CD4-positive, alpha-beta T cell treated with Interferon gamma for 1 hour (primary cell): ENCODE data around the gene DMXL1.
"Not testable (repeated sequence)": the region's sequence is repeated elsewhere in the genome, so short reads cannot be mapped to it uniquely, and the experiment has no call there.

Experiments used
- DNase-seq: peaks from one replicate; pipeline ENCODE4 v3.0.0-alpha.2; 2020

The DMXL1 gene

GRCh38 chr5:119135743-119136142 is 64.9 kb downstream of the DMXL1 start:
- not testable (repeated sequence) for DNase-seq

GRCh38 chr5:119136666-119137318 is 65.9 kb downstream of the DMXL1 start:
- no peak for DNase-seq

- DNase-seq = no peak
These were observed 82.7 kb downstream of the DMXL1 start for GRCh38 chr5:119153629-119154028.

- DNase-seq = no peak
These were observed 87.3 kb downstream of the DMXL1 start for GRCh38 chr5:119158144-119158543.

GRCh38 chr5:119161430-119161829 is 90.5 kb downstream of the DMXL1 start:
- DNase-seq = no peak

- no peak for DNase-seq
These were observed 95.1 kb downstream of the DMXL1 start for GRCh38 chr5:119166026-119166425.

- DNase-seq = no peak
These were observed 97.5 kb downstream of the DMXL1 start for GRCh38 chr5:119168401-119168800.

- DNase-seq = no peak
These were observed 100.8 kb downstream of the DMXL1 start for GRCh38 chr5:119171686-119172085.

GRCh38 chr5:119174578-119175163 is 103.8 kb downstream of the DMXL1 start:
- DNase-seq = no peak

- no peak for DNase-seq
These were observed 105.9 kb downstream of the DMXL1 start for GRCh38 chr5:119176785-119177184.

GRCh38 chr5:119177226-119177625 is 106.3 kb downstream of the DMXL1 start:
- DNase-seq = no peak

GRCh38 chr5:119178435-119178834 is 107.5 kb downstream of the DMXL1 start:
- DNase-seq = no peak

- DNase-seq = no peak
These were observed 109.2 kb downstream of the DMXL1 start for GRCh38 chr5:119179857-119180641.

- not testable (repeated sequence) for DNase-seq
These were observed 114.6 kb downstream of the DMXL1 start for GRCh38 chr5:119185512-119185911.

- no peak for DNase-seq
These were observed 117.1 kb downstream of the DMXL1 start for GRCh38 chr5:119187776-119188529.

GRCh38 chr5:119190470-119191095 is 119.7 kb downstream of the DMXL1 start:
- DNase-seq = no peak

GRCh38 chr5:119191944-119192343 is 121.1 kb downstream of the DMXL1 start:
- DNase-seq = no peak

- no peak for DNase-seq
These were observed 129.9 kb downstream of the DMXL1 start for GRCh38 chr5:119200795-119201194.

GRCh38 chr5:119207105-119207504 is 136.2 kb downstream of the DMXL1 start:
- DNase-seq = no peak

GRCh38 chr5:119212026-119212425 is 141.1 kb downstream of the DMXL1 start:
- no peak for DNase-seq

- DNase-seq = no peak
These were observed 141.8 kb downstream of the DMXL1 start for GRCh38 chr5:119212676-119213075.

- DNase-seq = no peak
These were observed 146.3 kb downstream of the DMXL1 start for GRCh38 chr5:119217183-119217582.
